B cell (primary cell): Measurements from ENCODE around the gene C2orf92. TPM values are rescaled to one million over a fixed set of nuclear protein-coding genes. Genes with fewer than 3 reads are reported as not detected.

Experiments used
- ATAC-seq: fragments of 200-7000 bp; cut with Tn5 transposase; one replicate; pipeline ENCODE4 v1.10.0; 2021; ENCODE audit warnings: low read depth, mild to moderate bottlenecking, moderate number of reproducible peaks, moderate library complexity
- CTCF ChIA-PET: fragments of 350-600 bp; sonication (Branson Sonifier 250); formaldehyde crosslinking; loops from one replicate; lab custom pipeline; 2021; ENCODE audit warnings: antibody characterized with exemption, inconsistent platforms; lab: Charles Lee
- POLR2A ChIA-PET: fragments of 350-600 bp; sonication (Branson Sonifier 250); formaldehyde crosslinking; loops from one replicate; lab custom pipeline; 2021; ENCODE audit warnings: antibody characterized with exemption; lab: Charles Lee
- DNase-seq: peaks from one replicate; pipeline ENCODE4 v3.0.0; 2013
- H2AFZ ChIP-seq: 2 replicates; pipeline ENCODE4 v1.6.1; 2012; ENCODE audit warnings: mild to moderate bottlenecking, low read depth, low read length; ENCODE audit not compliant: insufficient read depth, poor library complexity, severe bottlenecking
- H3K27ac ChIP-seq, 2 donors: 1 replicate in 1 of 2; 2 replicates in 1 of 2; pipeline ENCODE4 v1.5.1; 2012 to 2013; ENCODE audit warnings: low read length in 2 of 2, mild to moderate bottlenecking in 2 of 2, moderate library complexity in 1 of 2
- H3K27me3 ChIP-seq, 4 experiments: fragments of 200-600 bp in 1 of 4; sonication (generic) in 1 of 4; replicated peaks in 1 of 4; 1 replicate in 2 of 4; 2 replicates in 2 of 4; pipeline versions ENCODE4 v1.6.1 to v1.7.0; 2013 to 2016; ENCODE audit warnings: low read length in 3 of 4, mild to moderate bottlenecking in 2 of 4, mixed read lengths in 1 of 4, moderate library complexity in 1 of 4; ENCODE audit not compliant: insufficient read depth in 4 of 4, control insufficient read depth in 3 of 4; ENCODE audit errors: control extremely low read depth in 1 of 4
- H3K36me3 ChIP-seq, 2 experiments: replicated peaks in 1 of 2; 1 replicate in 1 of 2; 2 replicates in 1 of 2; pipeline versions ENCODE4 v1.6.1 to v1.7.1; 2013; ENCODE audit warnings: low read length in 1 of 2; ENCODE audit not compliant: insufficient read depth in 2 of 2, control insufficient read depth in 1 of 2; ENCODE audit errors: control extremely low read depth in 1 of 2, extremely low read depth in 1 of 2
- H3K4me1 ChIP-seq, 2 donors: fragments of 200-600 bp in 1 of 2; sonication (generic) in 1 of 2; 1 replicate in 1 of 2; 2 replicates in 1 of 2; pipeline versions ENCODE4 v1.5.1 to v1.6.1; 2013 to 2017; ENCODE audit warnings: low read length in 2 of 2; ENCODE audit not compliant: control insufficient read depth in 2 of 2, insufficient read depth in 2 of 2
- H3K4me2 ChIP-seq: replicated peaks from 2 replicates; pipeline ENCODE3; 2012; ENCODE audit warnings: mild to moderate bottlenecking, low read depth, low read length; ENCODE audit not compliant: poor library complexity, severe bottlenecking
- H3K4me3 ChIP-seq, 5 experiments: fragments of 200-600 bp in 1 of 5; sonication (generic) in 1 of 5; 1 replicate in 3 of 5; 2 replicates in 2 of 5; pipeline versions ENCODE4 v1.5.1 to v1.7.0; 2011 to 2016; ENCODE audit warnings: low read length in 4 of 5, mild to moderate bottlenecking in 4 of 5, low read depth in 2 of 5, control low read depth in 1 of 5, moderate library complexity in 1 of 5; ENCODE audit not compliant: insufficient read depth in 1 of 5; ENCODE audit errors: control extremely low read depth in 1 of 5, extremely low read depth in 1 of 5
- H3K79me2 ChIP-seq: fragments of 200-600 bp; sonication (generic); one replicate; pipeline ENCODE4 v1.6.0; 2016; ENCODE audit warnings: low read length; ENCODE audit not compliant: control insufficient read depth, insufficient read depth
- H3K9ac ChIP-seq: fragments of 200-600 bp; sonication (generic); 2 replicates; pipeline ENCODE4 v1.6.1; 2017; ENCODE audit warnings: mild to moderate bottlenecking, low read length, moderate library complexity
- H3K9me3 ChIP-seq, 3 donors: one replicate each; pipeline versions ENCODE4 v1.6.1 to v1.7.1; 2013; ENCODE audit warnings: low read length in 2 of 3; ENCODE audit not compliant: control insufficient read depth in 2 of 3, insufficient read depth in 1 of 3; ENCODE audit errors: control extremely low read depth in 1 of 3
- H4K20me1 ChIP-seq: 2 replicates; pipeline ENCODE4 v1.6.0; 2012; ENCODE audit warnings: mild to moderate bottlenecking, low read length; ENCODE audit not compliant: insufficient read depth, control insufficient read depth, poor library complexity, severe bottlenecking
- H3K27ac Mint-ChIP-seq: one replicate; pipeline ENCODE4 v1.8.0; 2021; ENCODE audit warnings: mixed read lengths
- H3K27me3 Mint-ChIP-seq: one replicate; pipeline ENCODE4 v1.8.0; 2021; ENCODE audit warnings: mixed read lengths
- H3K4me1 Mint-ChIP-seq: one replicate; pipeline ENCODE4 v1.8.0; 2021; ENCODE audit warnings: mixed read lengths
- H3K4me3 Mint-ChIP-seq: one replicate; pipeline ENCODE4 v1.8.0; 2021; ENCODE audit warnings: mixed read lengths
- H3K9me3 Mint-ChIP-seq: one replicate; pipeline ENCODE4 v1.8.0; 2022; ENCODE audit warnings: mixed read lengths; ENCODE audit not compliant: insufficient read depth
- CTCF ChIP-seq: fragments of 200-600 bp; IDR thresholded peaks from one replicate; pipeline ENCODE4 v1.8.0; 2022; ENCODE audit warnings: antibody characterized with exemption, mild to moderate bottlenecking
- EZH2 ChIP-seq: IDR thresholded peaks from 2 replicates; pipeline ENCODE4 v1.6.1; 2012; ENCODE audit warnings: borderline replicate concordance, low read depth, mild to moderate bottlenecking, moderate library complexity, low read length; ENCODE audit not compliant: insufficient read depth, poor library complexity, severe bottlenecking
- WGBS: methylation state at CpG from one replicate; pipeline ENCODE4 v1.1.5; 2013; ENCODE audit warnings: missing lambda C conversion rate; ENCODE audit not compliant: insufficient coverage; 5-methylcytosine and 5-hydroxymethylcytosine counted together
- intact Hi-C: fragments of 100-400 bp; cut with micrococcal nuclease; formaldehyde crosslinking; loops from one replicate; pipeline ENCODE4 v1.10.0; 2022
- polyA plus RNA-seq: library from polyadenylated mRNA; depleted of rRNA; stranded (reverse); fragments of >200 nt; gene quantifications from 2 replicates; pipeline ENCODE4 v1.2.3, GENCODE V29; 2012
- total RNA-seq, 2 donors: library from RNA; stranded (reverse); fragments of 120-200 nt in 1 of 2; gene quantifications; 1 replicate in 1 of 2; 2 replicates in 1 of 2; pipeline versions ENCODE4 v1.2.3 to v1.2.4, GENCODE V29; 2013 to 2022

The C2orf92 gene
- total and polyA plus RNA-seq, 2 donors (not counting 1 experiment from before 2014, with no cell fraction given): 15.3 to 18.9 TPM

- intact Hi-C loops: no loop called here
- Mint-ChIP-seq H3K27me3 (peaks cover 8% of the 10 kb centered on the region), H3K4me3 (no peak overlapping the region), H3K27ac (peak overlapping the region; percentile 50), H3K9me3 (no peaks in the 10 kb centered on the region), H3K4me1 (peaks cover 20% of the 10 kb centered on the region)
- DNase-seq (no peak), ATAC-seq (no peak)
- Histone ChIP-seq H3K79me2 (peaks cover 6% of the 10 kb centered on the region), H3K4me2 (peak overlapping the region; percentile 64), H3K27ac (peak overlapping the region; percentile 1 to 72), H3K27me3 (peaks cover 0 to 5% (median 0%) of the 10 kb centered on the region in 4 experiments), H4K20me1 (no peaks in the 10 kb centered on the region), H2AFZ (peak overlapping the region; percentile 85), H3K4me1 (peaks cover 14 to 20% of the 10 kb centered on the region in 2 donors), H3K4me3 (no peak overlapping the region), H3K9me3 (peaks cover 0 to 10% (median 0%) of the 10 kb centered on the region in 3 donors), H3K9ac (peak overlapping the region; percentile 45), H3K36me3 (no peaks in the 10 kb centered on the region)
- POLR2A ChIA-PET: no interaction called here
- CTCF ChIA-PET: interaction anchor here (7.6 kb wide), 1 partner anchor 14 kb away, joined by 55 read pairs; no protein-coding TSS in a partner anchor
- WGBS: 52% methylated on average over 8 of the region's 11 CpGs
- no peak for TF ChIP-seq CTCF
- no peak for TF ChIP-seq EZH2
Measured at GRCh38 chr2:97712693-97713295, 43.3 kb downstream of the C2orf92 start.
